Large intestine (tissue), 3 donors: ENCODE data around the gene RAD51B. TPM values are rescaled to one million over a fixed set of nuclear protein-coding genes. Genes with fewer than 3 reads are reported as not detected.

Experiments
- DNase-seq, 2 donors: peaks; one replicate each; pipeline versions ENCODE4 v3.0.0 to v3.0.0-alpha.2; 2013
- H3K27ac ChIP-seq: one replicate; pipeline ENCODE4 v1.5.1; 2013; ENCODE audit warnings: low read length
- H3K27me3 ChIP-seq: 2 replicates; pipeline ENCODE4 v1.6.1; 2013; ENCODE audit warnings: low read length; ENCODE audit not compliant: control insufficient read depth, insufficient read depth
- H3K36me3 ChIP-seq: 2 replicates; pipeline ENCODE4 v1.6.1; 2013; ENCODE audit warnings: low read length; ENCODE audit not compliant: control insufficient read depth, insufficient read depth
- H3K4me1 ChIP-seq: one replicate; pipeline ENCODE4 v1.6.1; 2013; ENCODE audit warnings: low read length; ENCODE audit not compliant: control insufficient read depth, insufficient read depth
- H3K4me3 ChIP-seq: one replicate; pipeline ENCODE4 v1.5.1; 2013; ENCODE audit warnings: low read length
- H3K9me3 ChIP-seq: one replicate; pipeline ENCODE4 v1.6.1; 2013; ENCODE audit warnings: mild to moderate bottlenecking, low read depth, low read length, moderate library complexity; ENCODE audit not compliant: control insufficient read depth
- whole genome bisulfite sequencing: methylation state at CpG from one replicate; pipeline ENCODE4 v1.1.5; 2013; ENCODE audit warnings: low lambda C conversion rate; ENCODE audit not compliant: insufficient coverage; 5-methylcytosine and 5-hydroxymethylcytosine counted together
- polyA plus RNA-seq: library from polyadenylated mRNA; unstranded; fragments of 120-200 nt; gene quantifications from one replicate; pipeline ENCODE4 v1.2.1, GENCODE V29; 2013

Gene RAD51B
- polyA plus RNA-seq, 1 donor = 6.4 TPM

GRCh38 chr14:68603533-68604360 lies 784.2 kb downstream of the RAD51B start:
- DNase-seq = peak in 1 of 2 donors; percentile 38
- Histone ChIP-seq H3K27me3 (no peaks in the 10 kb centered on the region), H3K4me3 (no peak overlapping the region), H3K36me3 (no peaks in the 10 kb centered on the region), H3K27ac (no peak overlapping the region), H3K4me1 (peaks cover 78% of the 10 kb centered on the region), H3K9me3 (peaks cover 11% of the 10 kb centered on the region)
- WGBS = no CpG with 5 or more reads among the region's 25 CpGs

DNA sequence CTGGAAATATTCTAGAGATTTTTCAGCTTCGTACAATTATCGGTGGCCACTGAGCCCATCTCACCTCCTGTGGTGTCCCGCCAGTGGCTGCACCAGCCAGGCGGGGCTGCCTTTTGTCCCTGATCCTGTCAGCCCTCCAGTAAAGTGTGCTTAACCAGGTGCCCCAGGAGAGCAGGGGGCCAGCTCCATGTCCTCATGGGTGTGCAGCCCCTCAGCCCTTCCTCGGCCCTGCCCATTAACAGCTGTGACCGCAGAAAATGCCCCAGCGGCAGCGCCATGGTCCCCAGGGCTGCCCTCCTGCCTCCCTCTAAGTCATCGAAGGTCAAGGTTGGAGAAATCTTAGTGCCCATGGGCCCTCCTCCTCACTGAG lies 784.8 kb downstream of the RAD51B start:
- H3K27ac ChIP-seq = no peak overlapping the region
- no peaks in the 10 kb centered on the region for H3K36me3 ChIP-seq
- no CpG with 5 or more reads among the region's 9 CpGs for WGBS

DNA sequence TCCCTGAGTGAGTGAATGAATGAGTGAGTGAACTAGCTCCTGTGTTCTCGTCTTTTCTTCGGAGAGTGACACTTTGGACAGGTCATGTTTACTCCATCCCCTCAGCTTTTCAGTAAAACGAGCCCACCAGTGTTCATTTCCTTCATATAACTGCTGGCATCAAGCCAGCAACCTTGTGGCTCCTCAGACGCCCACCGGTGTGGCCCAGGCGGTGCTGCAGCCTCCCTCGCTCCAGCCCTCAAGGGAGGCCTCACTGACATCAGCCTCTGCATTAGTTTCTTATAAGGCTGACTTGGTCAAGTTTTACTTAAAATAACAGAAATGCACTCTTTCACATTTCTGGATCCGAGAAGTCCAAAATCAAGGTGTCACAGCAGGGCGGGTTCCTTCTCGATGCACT lies 785.2 kb downstream of the RAD51B start:
- Histone ChIP-seq H3K36me3 (no peaks in the 10 kb centered on the region), H3K9me3 (peaks cover 11% of the 10 kb centered on the region), H3K4me1 (peaks cover 72% of the 10 kb centered on the region), H3K27me3 (no peaks in the 10 kb centered on the region), H3K27ac (no peak overlapping the region), H3K4me3 (no peak overlapping the region)
- WGBS = 100% methylated on average over 2 of the region's 10 CpGs
- DNase-seq = no peak

More for the DNA sequence above, 784.8 kb downstream of the RAD51B start:
- no peak overlapping the region for H3K4me3 ChIP-seq
- H3K27me3 ChIP-seq = no peaks in the 10 kb centered on the region
- peaks cover 76% of the 10 kb centered on the region for H3K4me1 ChIP-seq
- peaks cover 11% of the 10 kb centered on the region for H3K9me3 ChIP-seq
- DNase-seq = no peak

GRCh38 chr14:68606176-68606575 lies 786.6 kb downstream of the RAD51B start:
- no peak for DNase-seq
- Histone ChIP-seq H3K27me3 (no peaks in the 10 kb centered on the region), H3K9me3 (peaks cover 11% of the 10 kb centered on the region), H3K27ac (peak overlapping the region; percentile 61), H3K4me3 (no peak overlapping the region), H3K4me1 (peaks cover 62% of the 10 kb centered on the region), H3K36me3 (no peaks in the 10 kb centered on the region)
- WGBS = no CpG with 5 or more reads among the region's 3 CpGs

GRCh38 chr14:68606644-68607043 lies 787.1 kb downstream of the RAD51B start:
- Histone ChIP-seq H3K4me3 (no peak overlapping the region), H3K9me3 (peaks cover 11% of the 10 kb centered on the region), H3K4me1 (peaks cover 63% of the 10 kb centered on the region), H3K27me3 (no peaks in the 10 kb centered on the region), H3K36me3 (no peaks in the 10 kb centered on the region), H3K27ac (peak overlapping the region; percentile 61)
- DNase-seq = no peak
- WGBS = no CpG with 5 or more reads among the region's 4 CpGs

- DNase-seq = peak; percentile 50 to 71
- peaks cover 65% of the 10 kb centered on the region for H3K4me1 ChIP-seq
- 0% methylated on average over 1 of the region's 17 CpGs for WGBS
These were observed 787.7 kb downstream of the RAD51B start for GRCh38 chr14:68607081-68607866.

DNA sequence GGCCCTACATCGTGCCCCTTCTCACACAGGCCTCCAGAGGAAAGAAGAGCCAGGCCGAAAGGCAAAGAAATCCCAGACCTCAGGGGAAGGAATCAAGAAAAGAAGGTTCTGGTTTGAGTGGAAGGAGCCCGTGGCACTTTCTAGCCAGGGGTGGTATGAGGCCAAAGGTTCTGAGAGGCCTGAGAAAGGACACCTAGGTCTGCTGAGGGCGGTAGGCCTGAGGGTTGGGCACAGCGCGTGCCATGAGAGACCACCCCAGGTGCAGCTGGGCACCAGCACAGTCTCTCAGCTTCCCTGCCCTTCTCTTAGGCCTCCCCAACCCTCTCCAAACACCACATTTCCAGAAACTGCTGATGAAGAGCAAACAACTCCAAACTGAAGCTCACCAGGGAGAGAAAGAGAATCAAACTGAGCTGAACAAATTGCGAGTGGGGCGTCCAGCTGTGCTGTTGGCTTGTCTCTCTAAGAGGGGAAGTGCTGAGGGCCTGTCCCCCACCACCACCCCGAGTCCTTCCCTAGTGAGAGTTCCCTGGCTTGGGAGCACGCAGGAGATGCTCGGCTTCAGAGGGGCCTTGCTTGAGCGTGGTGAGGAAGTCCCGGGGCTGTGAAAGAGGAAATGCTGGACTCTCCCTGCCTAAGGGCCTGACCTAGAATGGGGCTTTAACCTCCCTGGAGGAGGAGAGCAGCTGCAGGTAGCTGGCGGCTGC lies 788.4 kb downstream of the RAD51B start:
- Histone ChIP-seq H3K9me3 (peaks cover 11% of the 10 kb centered on the region), H3K4me1 (peaks cover 64% of the 10 kb centered on the region), H3K4me3 (no peak overlapping the region), H3K36me3 (no peaks in the 10 kb centered on the region), H3K27me3 (no peaks in the 10 kb centered on the region), H3K27ac (peak overlapping the region; percentile 61)
- WGBS = no CpG with 5 or more reads among the region's 14 CpGs
- peak in 1 of 2 donors; percentile 49 for DNase-seq

More at GRCh38 chr14:68607081-68607866, 787.7 kb downstream of the RAD51B start:
- H3K9me3 ChIP-seq = peaks cover 11% of the 10 kb centered on the region
- no peaks in the 10 kb centered on the region for H3K27me3 ChIP-seq
- no peaks in the 10 kb centered on the region for H3K36me3 ChIP-seq
- H3K27ac ChIP-seq = peak overlapping the region; percentile 61
- no peak overlapping the region for H3K4me3 ChIP-seq

DNA sequence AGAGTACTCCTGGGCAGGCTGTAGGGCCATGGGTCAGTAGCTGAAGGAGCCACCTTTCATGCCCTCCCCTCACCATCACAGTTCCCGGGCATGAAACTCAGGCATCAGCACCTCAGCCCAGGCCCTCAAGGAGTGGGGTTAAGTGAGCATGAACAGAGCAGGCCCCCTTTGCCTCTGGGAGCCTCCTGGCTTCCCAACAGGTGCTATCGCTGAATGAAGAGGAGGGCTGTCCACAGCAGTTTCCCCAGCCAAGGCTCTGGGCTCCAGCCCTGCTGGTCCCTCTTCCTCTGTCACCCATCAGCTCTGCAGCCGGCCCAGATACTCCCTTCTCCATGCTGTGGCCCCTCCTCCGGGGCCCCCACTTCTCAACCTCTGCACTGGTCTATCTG lies 789.0 kb downstream of the RAD51B start:
- Histone ChIP-seq H3K9me3 (peaks cover 11% of the 10 kb centered on the region), H3K4me3 (no peak overlapping the region), H3K36me3 (no peaks in the 10 kb centered on the region), H3K27me3 (no peaks in the 10 kb centered on the region), H3K4me1 (peaks cover 59% of the 10 kb centered on the region), H3K27ac (peak overlapping the region; percentile 61)
- DNase-seq = no peak
- WGBS = 100% methylated on average over 1 of the region's 4 CpGs

GRCh38 chr14:68609012-68609411 lies 789.4 kb downstream of the RAD51B start:
- peaks cover 55% of the 10 kb centered on the region for H3K4me1 ChIP-seq

DNA sequence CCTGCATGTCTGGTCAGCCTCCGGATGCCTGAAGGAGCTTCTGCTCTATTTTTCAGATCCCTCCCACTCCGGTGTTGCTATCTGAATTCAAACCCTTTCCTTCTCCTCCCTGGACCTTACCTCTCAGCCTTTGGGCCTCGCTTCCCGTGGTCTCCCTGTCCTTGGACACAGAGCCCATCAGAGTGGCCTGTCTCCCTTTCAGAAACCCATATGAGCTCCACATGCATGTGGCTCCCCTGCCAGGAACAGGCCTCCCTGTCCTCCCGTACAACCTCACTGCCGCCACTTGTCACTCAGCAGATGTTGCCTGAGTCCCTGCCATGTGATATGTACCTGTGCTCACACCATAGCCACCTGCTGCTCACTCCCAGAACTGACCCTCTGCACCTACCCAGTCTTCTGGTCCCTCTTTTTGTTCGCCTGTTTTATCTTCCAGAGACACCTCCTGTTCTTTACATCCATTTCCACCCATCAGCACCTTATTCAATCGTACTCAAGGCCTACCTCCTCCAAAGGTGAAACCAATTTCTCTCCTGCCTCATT lies 790.7 kb downstream of the RAD51B start:
- WGBS = 82% methylated on average over 4 of the region's 8 CpGs
- H3K9me3 ChIP-seq = peaks cover 9% of the 10 kb centered on the region
- no peaks in the 10 kb centered on the region for H3K27me3 ChIP-seq
- peaks cover 55% of the 10 kb centered on the region for H3K4me1 ChIP-seq
- no peaks in the 10 kb centered on the region for H3K36me3 ChIP-seq
- DNase-seq = no peak
- H3K27ac ChIP-seq = no peak overlapping the region
- H3K4me3 ChIP-seq = no peak overlapping the region

More at GRCh38 chr14:68609012-68609411, 789.4 kb downstream of the RAD51B start:
- Histone ChIP-seq H3K4me3 (no peak overlapping the region), H3K36me3 (no peaks in the 10 kb centered on the region), H3K27me3 (no peaks in the 10 kb centered on the region), H3K9me3 (peaks cover 14% of the 10 kb centered on the region), H3K27ac (peak overlapping the region; percentile 61)
- 100% methylated on average over 1 of the region's 7 CpGs for WGBS
- no peak for DNase-seq
